Hematopoietic multipotent progenitor cell treated with erythropoietin and hydrocortisone succinate and interleukin-3 and kit ligand, for 6 days (in vitro differentiated cells): Measurements from ENCODE around the gene SNRK.

Source experiments
- DNase-seq: peaks from one replicate; pipeline ENCODE4 v3.0.0-alpha.2; 2015

Gene SNRK

GRCh38 chr3:43317461-43318316 lies 31.3 kb downstream of the SNRK start:
- no peak for DNase-seq

DNA sequence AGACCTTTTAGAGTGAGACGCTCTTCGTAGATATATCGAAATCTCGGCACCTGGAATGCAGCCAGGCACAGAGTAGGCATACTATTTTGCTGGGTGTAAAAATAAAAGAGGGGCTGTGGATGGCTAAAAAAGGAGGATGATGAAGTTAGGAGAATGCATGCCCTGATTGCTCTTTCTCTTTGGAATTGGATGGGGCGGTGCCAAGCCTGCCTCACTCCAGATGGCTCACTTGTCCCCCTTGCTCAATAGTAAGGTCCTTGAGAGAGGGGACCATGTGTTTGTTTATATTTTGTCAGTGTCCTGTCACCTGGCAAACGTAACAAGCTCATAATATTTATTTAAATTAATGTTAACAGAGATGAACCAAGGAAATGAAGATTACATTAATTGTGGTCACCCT lies 33.0 kb downstream of the SNRK start:
- DNase-seq: no peak

GRCh38 chr3:43319794-43320193 lies 33.5 kb downstream of the SNRK start:
- no peak for DNase-seq

- no peak for DNase-seq
These were observed 33.9 kb downstream of the SNRK start for GRCh38 chr3:43320288-43320687.

GRCh38 chr3:43323541-43323940 lies 37.2 kb downstream of the SNRK start:
- DNase-seq: no peak

GRCh38 chr3:43326891-43327581 lies 40.7 kb downstream of the SNRK start:
- DNase-seq: peak; percentile 73

DNA sequence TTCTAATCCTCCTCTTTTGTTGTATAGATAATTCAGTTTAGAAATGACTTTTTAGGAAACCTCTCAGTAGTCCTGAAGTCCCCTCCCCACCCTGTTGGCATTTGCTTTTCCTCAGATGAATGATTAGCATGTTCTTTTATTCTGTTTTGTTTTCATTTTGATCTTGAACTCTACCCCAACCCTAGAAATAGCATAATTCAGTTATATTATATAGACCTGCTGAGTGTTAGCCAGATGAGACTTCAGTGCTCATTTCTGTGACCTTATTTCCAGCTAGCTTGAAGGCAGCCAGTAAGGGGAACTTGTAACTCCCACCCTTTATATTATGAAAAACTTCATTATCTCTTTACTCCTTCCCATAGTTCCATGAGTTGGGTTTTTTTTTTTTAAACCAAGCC lies 41.2 kb downstream of the SNRK start:
- DNase-seq: peak; percentile 35

DNA sequence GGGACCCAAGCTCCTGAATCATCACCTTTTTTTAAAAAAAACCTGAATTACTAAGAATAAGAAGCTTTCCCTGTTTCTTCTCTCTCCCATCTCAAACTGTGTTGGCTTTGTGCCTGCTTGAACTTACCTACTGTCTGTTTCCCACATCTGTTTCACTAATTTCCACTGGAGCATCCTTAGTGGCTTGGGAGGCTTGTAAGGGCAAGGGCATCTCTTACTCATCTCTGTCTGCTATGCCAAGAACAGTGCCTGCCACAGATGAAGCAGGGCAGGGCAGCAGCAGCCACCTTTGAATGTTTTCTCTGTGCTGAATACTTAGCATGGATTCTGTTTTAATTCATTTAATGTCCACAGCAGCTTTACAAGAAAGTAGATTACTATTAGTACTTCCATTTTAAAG lies 42.3 kb downstream of the SNRK start:
- no peak for DNase-seq

- no peak for DNase-seq
These were observed 44.6 kb downstream of the SNRK start for GRCh38 chr3:43330981-43331380.

DNA sequence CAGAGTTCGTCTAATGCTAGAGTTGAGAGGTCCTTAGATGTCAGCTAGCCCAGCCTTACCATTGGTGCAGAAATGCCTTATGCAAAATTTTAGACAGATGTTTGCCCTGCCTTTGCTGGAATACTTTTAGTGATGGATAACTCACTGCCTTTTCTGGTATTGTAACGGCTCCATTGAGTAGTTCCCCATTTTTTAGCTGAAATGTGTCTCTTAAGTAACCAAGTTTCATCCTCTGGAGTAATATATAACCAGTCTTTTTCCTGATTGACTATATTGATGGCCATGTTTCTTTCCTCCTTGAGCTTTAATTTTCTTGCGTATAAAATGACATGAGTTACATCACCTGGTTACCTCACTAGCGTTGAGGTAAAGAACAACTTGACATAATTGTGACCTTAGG lies 45.0 kb downstream of the SNRK start:
- no peak for DNase-seq

DNA sequence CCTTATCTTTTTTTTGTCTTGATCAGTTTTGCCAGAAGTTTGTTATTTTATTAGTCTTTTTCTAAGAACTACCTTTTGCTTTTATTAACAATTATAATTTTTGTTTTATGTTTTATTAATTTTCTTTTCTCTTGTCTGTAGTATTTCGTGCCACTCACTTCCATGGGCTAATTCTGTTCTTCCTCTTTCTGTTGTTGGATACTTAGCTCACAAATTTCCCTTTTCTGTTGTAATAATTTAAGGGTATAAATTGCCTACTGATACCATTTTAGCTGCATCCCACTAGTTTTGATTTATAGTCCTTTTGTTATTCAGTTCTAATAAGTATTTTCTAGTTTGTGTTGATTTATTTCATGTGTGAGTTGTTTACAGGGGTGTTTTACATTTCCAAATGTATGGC lies 48.6 kb downstream of the SNRK start:
- no peak for DNase-seq

GRCh38 chr3:43335799-43336198 lies 49.5 kb downstream of the SNRK start:
- DNase-seq: no peak

DNA sequence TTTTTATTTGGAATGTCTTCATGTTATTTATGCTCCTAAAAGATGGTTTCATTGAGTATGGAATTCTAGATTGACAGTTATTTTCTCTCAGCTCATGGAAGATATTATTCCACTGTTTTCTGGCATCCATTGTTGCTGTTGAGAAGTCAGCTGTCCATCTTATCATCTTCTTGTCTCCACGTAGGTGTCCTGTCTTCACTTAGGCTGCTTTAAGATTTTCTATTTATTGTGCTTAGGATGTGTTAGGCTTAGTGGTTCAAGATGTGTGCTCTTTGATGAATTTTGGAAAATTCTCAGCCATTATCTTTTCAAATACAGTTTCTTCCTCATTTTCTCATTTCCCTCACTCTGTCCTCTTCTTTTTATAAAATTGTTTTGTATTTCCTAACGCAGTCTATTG lies 52.0 kb downstream of the SNRK start:
- DNase-seq: peak; percentile 40

- DNase-seq: no peak
These were observed 54.1 kb downstream of the SNRK start for GRCh38 chr3:43340403-43340802.

GRCh38 chr3:43341788-43342187 lies 55.4 kb downstream of the SNRK start:
- DNase-seq: no peak

DNA sequence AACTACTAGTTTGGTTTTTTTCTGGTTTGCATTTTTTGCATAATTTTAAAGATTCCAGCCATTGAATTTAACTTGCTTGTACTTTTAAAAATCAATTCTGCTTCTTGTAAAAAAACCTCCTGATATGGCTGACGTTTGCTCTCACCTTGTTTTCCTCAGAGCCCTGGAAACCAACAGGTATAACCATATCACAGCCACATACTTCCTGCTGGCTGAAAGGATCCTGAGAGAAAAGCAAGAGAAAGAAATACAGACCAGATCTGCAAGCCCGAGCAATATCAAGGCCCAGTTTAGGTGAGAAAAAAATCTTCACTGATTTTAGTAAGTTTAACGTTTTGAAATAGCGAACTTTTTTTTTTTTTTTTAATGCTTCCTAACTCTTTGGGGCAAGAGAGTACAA lies 56.8 kb downstream of the SNRK start:
- DNase-seq: no peak

DNA sequence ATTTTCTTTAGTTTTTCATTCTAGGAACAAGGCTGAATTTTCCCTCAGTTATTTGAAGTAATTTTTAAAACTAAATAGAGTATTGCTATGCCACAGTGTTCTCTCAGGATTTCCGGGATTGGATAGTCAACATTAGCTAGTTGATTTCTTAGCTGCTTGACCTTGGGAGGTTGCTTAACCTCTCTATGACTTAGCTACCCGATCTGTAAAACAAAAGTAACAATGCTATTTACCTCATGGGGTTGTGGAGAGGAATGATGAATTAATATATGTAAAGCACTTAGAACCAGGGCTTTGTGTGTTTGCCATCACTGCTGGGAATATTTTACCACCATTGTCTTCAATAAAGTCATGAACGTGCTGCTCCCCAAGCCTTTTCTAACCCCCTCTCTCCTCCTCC lies 57.5 kb downstream of the SNRK start:
- no peak for DNase-seq

GRCh38 chr3:43344520-43344919 lies 58.2 kb downstream of the SNRK start:
- DNase-seq: no peak

- DNase-seq: no peak
These were observed 58.9 kb downstream of the SNRK start for GRCh38 chr3:43345246-43345645.

DNA sequence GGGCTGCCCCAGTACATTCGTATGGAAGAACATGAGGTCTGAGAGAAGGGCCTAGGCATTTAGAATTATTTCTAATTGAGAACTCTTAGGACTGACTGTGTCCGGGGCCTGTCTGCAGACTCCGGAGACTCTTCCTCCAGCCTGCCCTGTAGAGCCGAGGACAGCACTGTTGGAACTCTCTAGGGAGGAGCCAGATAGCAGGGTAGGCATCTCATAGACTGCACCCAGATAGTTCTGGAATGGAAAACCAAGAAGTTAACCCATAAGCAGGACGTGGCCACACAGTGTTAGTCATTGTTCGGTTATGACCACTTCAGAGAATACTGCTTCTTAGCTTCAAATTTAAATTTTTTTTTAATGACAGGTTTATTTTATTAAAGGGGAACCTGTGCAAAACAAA lies 59.5 kb downstream of the SNRK start:
- DNase-seq: no peak

DNA sequence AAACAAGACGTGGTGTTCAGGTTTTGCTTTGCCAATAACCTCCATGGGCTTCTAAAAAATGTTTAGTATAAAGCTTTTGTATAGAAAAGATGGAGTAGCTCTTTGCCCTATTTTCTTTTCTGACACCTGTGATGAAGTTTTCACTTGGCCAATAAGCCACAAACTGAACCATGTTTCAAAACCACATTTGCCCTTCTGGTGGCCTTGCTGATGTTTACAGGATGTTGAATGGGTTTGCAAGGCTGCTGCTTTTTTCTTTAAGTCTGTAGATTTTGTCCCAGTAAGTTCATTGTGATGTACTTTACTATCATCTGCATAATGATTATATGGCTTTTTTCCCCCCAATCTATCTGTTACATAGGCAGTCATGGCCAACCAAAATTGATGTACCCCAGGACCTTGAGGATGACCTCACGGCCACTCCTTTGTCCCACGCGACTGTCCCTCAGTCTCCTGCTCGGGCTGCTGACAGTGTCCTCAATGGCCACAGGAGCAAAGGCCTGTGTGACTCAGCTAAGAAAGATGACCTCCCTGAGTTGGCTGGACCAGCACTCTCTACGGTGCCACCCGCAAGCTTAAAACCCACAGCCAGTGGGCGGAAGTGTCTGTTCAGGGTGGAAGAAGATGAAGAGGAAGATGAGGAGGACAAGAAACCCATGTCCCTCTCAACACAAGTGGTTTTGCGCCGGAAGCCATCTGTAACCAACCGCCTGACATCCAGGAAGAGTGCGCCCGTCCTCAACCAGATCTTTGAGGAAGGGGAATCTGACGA lies 60.8 kb downstream of the SNRK start:
- no peak for DNase-seq

GRCh38 chr3:43347774-43348173 lies 61.4 kb downstream of the SNRK start:
- DNase-seq: no peak

GRCh38 chr3:43348350-43348749 lies 62.0 kb downstream of the SNRK start:
- no peak for DNase-seq
